ENCODE measurements around the gene PBX3. TPM values are rescaled to one million over a fixed set of nuclear protein-coding genes. Genes with fewer than 3 reads are reported as not detected.

The PBX3 gene
- total RNA-seq, 1 experiment from 2014 or later = 1.5 TPM

- no peak for TF ChIP-seq EZH2 (IDR thresholded peaks at IDR 0.05; ENCODE audit: borderline replicate concordance, low read depth, low read length, poor library complexity, severe bottlenecking)
- TF ChIP-seq, protein P1, sequence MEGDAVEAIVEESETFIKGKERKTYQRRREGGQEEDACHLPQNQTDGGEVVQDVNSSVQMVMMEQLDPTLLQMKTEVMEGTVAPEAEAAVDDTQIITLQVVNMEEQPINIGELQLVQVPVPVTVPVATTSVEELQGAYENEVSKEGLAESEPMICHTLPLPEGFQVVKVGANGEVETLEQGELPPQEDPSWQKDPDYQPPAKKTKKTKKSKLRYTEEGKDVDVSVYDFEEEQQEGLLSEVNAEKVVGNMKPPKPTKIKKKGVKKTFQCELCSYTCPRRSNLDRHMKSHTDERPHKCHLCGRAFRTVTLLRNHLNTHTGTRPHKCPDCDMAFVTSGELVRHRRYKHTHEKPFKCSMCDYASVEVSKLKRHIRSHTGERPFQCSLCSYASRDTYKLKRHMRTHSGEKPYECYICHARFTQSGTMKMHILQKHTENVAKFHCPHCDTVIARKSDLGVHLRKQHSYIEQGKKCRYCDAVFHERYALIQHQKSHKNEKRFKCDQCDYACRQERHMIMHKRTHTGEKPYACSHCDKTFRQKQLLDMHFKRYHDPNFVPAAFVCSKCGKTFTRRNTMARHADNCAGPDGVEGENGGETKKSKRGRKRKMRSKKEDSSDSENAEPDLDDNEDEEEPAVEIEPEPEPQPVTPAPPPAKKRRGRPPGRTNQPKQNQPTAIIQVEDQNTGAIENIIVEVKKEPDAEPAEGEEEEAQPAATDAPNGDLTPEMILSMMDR (conservative IDR thresholded peaks at IDR 0.05; ENCODE audit: low read depth, low read length) = no peak
- POLR2A ChIA-PET (ENCODE audit: low non-redundant PET) = no interaction called here
- Histone ChIP-seq H3K4me3 (ENCODE audit: low read depth, low read length, poor library complexity, severe bottlenecking) (no peak overlapping the region), H3K4me1 (ENCODE audit: insufficient read depth, low read length, poor library complexity, severe bottlenecking) (peaks cover 6% of the 10 kb centered on the region), H3K27me3 (replicated peaks; ENCODE audit: insufficient read depth, low read depth, low read length, poor library complexity) (peaks cover 70% of the 10 kb centered on the region), H3K36me3 (ENCODE audit: insufficient read depth, low read length, poor library complexity, severe bottlenecking) (no peaks in the 10 kb centered on the region), H3K9me3 (ENCODE audit: low read depth, low read length, poor library complexity, severe bottlenecking) (no peaks in the 10 kb centered on the region), H3K27ac (ENCODE audit: low read depth, low read length, poor library complexity, severe bottlenecking) (no peak overlapping the region)
- DNase-seq (ENCODE audit: low spot score) = no peak
- BruUV-seq (replicated peaks) = no TSS peak
- intact Hi-C loops (cut with micrococcal nuclease; ENCODE audit: unreplicated experiment) = no loop called here
- CTCF ChIA-PET = interaction anchor here (0.5 kb wide), 1 partner anchor 478 kb away, joined by 10 read pairs; no protein-coding TSS in a partner anchor
Measured at GRCh38 chr9:125883565-125884217, 136.5 kb downstream of the PBX3 start.

GRCh38 chr9:125884218-125884595 lies 137.0 kb downstream of the PBX3 start:
- Histone ChIP-seq H3K4me3 (ENCODE audit: low read depth, low read length, poor library complexity, severe bottlenecking) (no peak overlapping the region), H3K27ac (ENCODE audit: low read depth, low read length, poor library complexity, severe bottlenecking) (no peak overlapping the region), H3K27me3 (replicated peaks; ENCODE audit: insufficient read depth, low read depth, low read length, poor library complexity) (peaks cover 75% of the 10 kb centered on the region), H3K36me3 (ENCODE audit: insufficient read depth, low read length, poor library complexity, severe bottlenecking) (no peaks in the 10 kb centered on the region), H3K4me1 (ENCODE audit: insufficient read depth, low read length, poor library complexity, severe bottlenecking) (peaks cover 6% of the 10 kb centered on the region), H3K9me3 (ENCODE audit: low read depth, low read length, poor library complexity, severe bottlenecking) (no peaks in the 10 kb centered on the region)
- DNase-seq (ENCODE audit: low spot score) = no peak
- no peak for TF ChIP-seq EZH2 (IDR thresholded peaks at IDR 0.05; ENCODE audit: borderline replicate concordance, low read depth, low read length, poor library complexity, severe bottlenecking)
- TF ChIP-seq, protein P1 (conservative IDR thresholded peaks at IDR 0.05; ENCODE audit: low read depth, low read length) = no peak
- BruUV-seq (replicated peaks) = no TSS peak
- intact Hi-C loops (cut with micrococcal nuclease; ENCODE audit: unreplicated experiment) = no loop called here
- POLR2A ChIA-PET (ENCODE audit: low non-redundant PET) = no interaction called here
- CTCF ChIA-PET = interaction anchor here (0.5 to 0.6 kb wide), 2 partner anchors 61 to 477 kb away, joined by 3 to 10 read pairs; no protein-coding TSS in a partner anchor

DNA sequence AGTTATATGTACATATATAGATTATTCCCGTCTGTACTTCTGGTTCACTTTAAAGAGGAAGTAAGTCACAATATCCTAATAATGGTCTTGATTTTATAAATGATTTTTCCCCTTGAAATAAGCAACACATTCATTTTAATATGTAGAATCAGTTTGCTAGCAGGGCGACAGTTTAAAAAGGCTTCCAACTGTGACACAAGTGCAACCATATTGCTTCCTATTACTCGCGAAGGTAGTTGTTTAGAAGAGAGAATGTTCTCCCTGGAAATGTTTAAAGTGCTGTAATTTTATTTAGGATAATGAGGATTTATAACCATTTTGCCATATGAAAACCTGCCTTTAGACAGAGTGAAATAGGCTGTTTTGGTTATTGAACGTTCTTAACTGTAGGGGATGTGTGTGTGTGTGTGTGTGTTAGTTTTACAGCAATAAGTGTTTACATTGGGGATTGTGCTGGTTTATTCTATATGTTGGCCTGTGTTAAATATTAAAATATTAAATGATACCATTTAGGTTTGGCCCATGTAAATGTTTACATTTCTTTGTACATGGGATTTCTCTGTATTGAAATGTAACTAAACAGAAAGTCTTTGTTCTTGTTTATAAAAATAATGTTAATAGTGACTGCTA lies 138.3 kb downstream of the PBX3 start:
- intact Hi-C loops (cut with micrococcal nuclease; ENCODE audit: unreplicated experiment) = no loop called here
- Histone ChIP-seq H3K27me3 (replicated peaks; ENCODE audit: insufficient read depth, low read depth, low read length, poor library complexity) (peaks cover 86% of the 10 kb centered on the region), H3K9me3 (ENCODE audit: low read depth, low read length, poor library complexity, severe bottlenecking) (no peaks in the 10 kb centered on the region), H3K27ac (ENCODE audit: low read depth, low read length, poor library complexity, severe bottlenecking) (no peak overlapping the region), H3K4me1 (ENCODE audit: insufficient read depth, low read length, poor library complexity, severe bottlenecking) (peaks cover 6% of the 10 kb centered on the region), H3K4me3 (ENCODE audit: low read depth, low read length, poor library complexity, severe bottlenecking) (no peak overlapping the region), H3K36me3 (ENCODE audit: insufficient read depth, low read length, poor library complexity, severe bottlenecking) (no peaks in the 10 kb centered on the region)
- TF ChIP-seq EZH2 (IDR thresholded peaks at IDR 0.05; ENCODE audit: borderline replicate concordance, low read depth, low read length, poor library complexity, severe bottlenecking) = no peak
- TF ChIP-seq, protein P1 (conservative IDR thresholded peaks at IDR 0.05; ENCODE audit: low read depth, low read length) = no peak
- no TSS peak for BruUV-seq (replicated peaks)
- POLR2A ChIA-PET (ENCODE audit: low non-redundant PET) = no interaction called here
- DNase-seq (ENCODE audit: low spot score) = no peak
- CTCF ChIA-PET = no interaction called here
